Esophagus squamous epithelium (tissue), 5 donors: ENCODE results near the gene TRPV3. TPM values are rescaled to one million over a fixed set of nuclear protein-coding genes. Genes with fewer than 3 reads are reported as not detected.

ENCODE experiments used
- DNase-seq: peaks from one replicate; lab custom pipeline; 2025; lab: John Stamatoyannopoulos, UW
- H3K27ac ChIP-seq, 4 donors: fragments of 200-600 bp; sonication (generic); one replicate each; pipeline ENCODE4 v1.5.1; 2016 to 2019; ENCODE audit warnings: mild to moderate bottlenecking in 1 of 4
- H3K27me3 ChIP-seq, 4 donors: fragments of 200-600 bp; sonication (generic); 1 replicate in 3 of 4; 2 replicates in 1 of 4; pipeline versions ENCODE4 v1.5.1 to v1.6.0; 2017 to 2021; ENCODE audit warnings: antibody characterized with exemption in 1 of 4
- H3K36me3 ChIP-seq, 3 donors: fragments of 200-600 bp; sonication (generic); one replicate each; pipeline ENCODE4 v1.5.1; 2016 to 2019
- H3K4me1 ChIP-seq, 3 donors: fragments of 200-600 bp; sonication (generic); one replicate each; pipeline ENCODE4 v1.5.1; 2017 to 2019
- H3K4me3 ChIP-seq, 4 donors: fragments of 200-600 bp; sonication (generic); 1 replicate in 3 of 4; 2 replicates in 1 of 4; pipeline ENCODE4 v1.5.1; 2016 to 2019; ENCODE audit warnings: mild to moderate bottlenecking in 2 of 4, moderate library complexity in 1 of 4
- H3K9me3 ChIP-seq, 3 donors: fragments of 200-600 bp; sonication (generic); one replicate each; pipeline ENCODE4 v1.5.1; 2016 to 2019
- POLR2A ChIP-seq, 4 donors: fragments of 450-650 bp; IDR thresholded peaks; one replicate each; pipeline ENCODE4 v1.6.1; 2017; ENCODE audit warnings: antibody characterized with exemption in 4 of 4, mild to moderate bottlenecking in 4 of 4, moderate library complexity in 3 of 4
- WGBS, 2 donors: methylation state at CpG; one replicate each; pipeline ENCODE4 v1.1.5; 2018; 5-methylcytosine and 5-hydroxymethylcytosine counted together
- intact Hi-C: fragments of 100-400 bp; cut with DNase I; formaldehyde crosslinking; loops from one replicate; pipeline ENCODE4 v1.15.0; 2022
- total RNA-seq, 4 donors: library from RNA; depleted of rRNA; stranded (reverse); fragments of >200 nt; gene quantifications; one replicate each; pipeline ENCODE4 v1.1.0, GENCODE V29; 2016
- TF ChIP-seq, protein P1 (sequence below), 6 experiments: fragments of 450-650 bp in 4 of 6; fragments of 200-600 bp in 2 of 6; sonication (generic) in 2 of 6; IDR thresholded peaks; one replicate each; pipeline ENCODE4 v1.5.1; 2016 to 2019; ENCODE audit warnings: antibody characterized with exemption in 6 of 6, mild to moderate bottlenecking in 4 of 6, moderate library complexity in 4 of 6
- donor health status: DM: yes; HTN: yes; CAD: no.

The TRPV3 gene
- total RNA-seq, 4 donors from 2014 or later, result 0.76 to 1.8 (median 0.99) TPM; not detected in 1

DNA sequence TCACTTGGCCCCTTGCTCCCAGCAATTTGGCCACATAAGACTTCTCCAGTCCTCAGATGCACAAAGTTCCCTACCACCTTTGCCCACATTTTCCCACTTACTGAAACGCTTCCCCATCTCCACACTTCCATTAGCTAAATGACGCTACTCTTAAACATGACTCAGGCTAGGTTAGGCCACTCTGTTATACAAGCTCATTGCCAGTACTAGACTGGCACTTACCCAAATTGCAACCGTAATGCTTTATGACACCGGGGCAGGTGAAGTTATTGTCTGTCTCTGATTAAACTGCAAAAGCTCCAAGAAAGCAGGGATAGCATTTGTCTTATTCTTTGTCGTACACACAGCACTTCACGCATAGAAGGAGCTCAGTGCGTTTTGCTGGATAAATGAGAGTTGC, 52.6 kb downstream of the TRPV3 start:
- 92 to 94% methylated on average over 4 to 7 of the region's 7 CpGs for WGBS, 2 donors
- TF ChIP-seq, protein P1, sequence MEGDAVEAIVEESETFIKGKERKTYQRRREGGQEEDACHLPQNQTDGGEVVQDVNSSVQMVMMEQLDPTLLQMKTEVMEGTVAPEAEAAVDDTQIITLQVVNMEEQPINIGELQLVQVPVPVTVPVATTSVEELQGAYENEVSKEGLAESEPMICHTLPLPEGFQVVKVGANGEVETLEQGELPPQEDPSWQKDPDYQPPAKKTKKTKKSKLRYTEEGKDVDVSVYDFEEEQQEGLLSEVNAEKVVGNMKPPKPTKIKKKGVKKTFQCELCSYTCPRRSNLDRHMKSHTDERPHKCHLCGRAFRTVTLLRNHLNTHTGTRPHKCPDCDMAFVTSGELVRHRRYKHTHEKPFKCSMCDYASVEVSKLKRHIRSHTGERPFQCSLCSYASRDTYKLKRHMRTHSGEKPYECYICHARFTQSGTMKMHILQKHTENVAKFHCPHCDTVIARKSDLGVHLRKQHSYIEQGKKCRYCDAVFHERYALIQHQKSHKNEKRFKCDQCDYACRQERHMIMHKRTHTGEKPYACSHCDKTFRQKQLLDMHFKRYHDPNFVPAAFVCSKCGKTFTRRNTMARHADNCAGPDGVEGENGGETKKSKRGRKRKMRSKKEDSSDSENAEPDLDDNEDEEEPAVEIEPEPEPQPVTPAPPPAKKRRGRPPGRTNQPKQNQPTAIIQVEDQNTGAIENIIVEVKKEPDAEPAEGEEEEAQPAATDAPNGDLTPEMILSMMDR (IDR thresholded peaks at IDR 0.05), result no peak
- TF ChIP-seq POLR2A (IDR thresholded peaks at IDR 0.05), result no peak
- no peaks in the 10 kb centered on the region for H3K27me3 ChIP-seq

DNA sequence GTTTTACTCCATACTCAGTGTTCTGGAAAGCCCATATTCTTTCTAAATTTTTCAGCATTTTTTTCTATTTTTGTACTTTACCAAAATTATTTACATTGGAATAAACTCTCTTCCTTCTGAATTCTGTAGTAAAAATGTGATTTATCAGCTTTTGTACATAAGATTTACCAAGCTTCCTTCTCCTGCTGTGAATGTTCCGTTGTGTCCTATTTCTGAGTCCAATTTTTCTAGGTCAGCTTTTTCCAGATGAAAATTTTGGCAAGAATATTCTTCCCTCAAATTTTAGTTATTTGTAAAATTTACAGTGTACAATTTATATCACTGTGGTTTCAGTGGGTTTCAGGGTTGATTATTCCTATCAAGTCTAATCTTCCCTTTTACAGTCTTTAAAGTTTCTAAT, 54.3 kb downstream of the TRPV3 start:
- intact Hi-C loops, result no loop called here
- H3K27me3 ChIP-seq, result no peaks in the 10 kb centered on the region
- no peak overlapping the region for H3K27ac ChIP-seq
- no peaks in the 10 kb centered on the region for H3K36me3 ChIP-seq
- WGBS, 2 donors, result 55 to 67% methylated on average over 1 of the region's 1 CpG
- H3K4me1 ChIP-seq, result no peaks in the 10 kb centered on the region
- H3K4me3 ChIP-seq, result no peak overlapping the region
- TF ChIP-seq, protein P1 (IDR thresholded peaks at IDR 0.05), result no peak
- TF ChIP-seq POLR2A (IDR thresholded peaks at IDR 0.05), result no peak
- no peak for DNase-seq
- no peaks in the 10 kb centered on the region for H3K9me3 ChIP-seq

More for the DNA sequence above, 52.6 kb downstream of the TRPV3 start:
- Histone ChIP-seq H3K4me3 (no peak overlapping the region), H3K36me3 (no peaks in the 10 kb centered on the region), H3K4me1 (no peaks in the 10 kb centered on the region), H3K9me3 (no peaks in the 10 kb centered on the region), H3K27ac (no peak overlapping the region)
- intact Hi-C loops, result no loop called here
- DNase-seq, result no peak

DNA sequence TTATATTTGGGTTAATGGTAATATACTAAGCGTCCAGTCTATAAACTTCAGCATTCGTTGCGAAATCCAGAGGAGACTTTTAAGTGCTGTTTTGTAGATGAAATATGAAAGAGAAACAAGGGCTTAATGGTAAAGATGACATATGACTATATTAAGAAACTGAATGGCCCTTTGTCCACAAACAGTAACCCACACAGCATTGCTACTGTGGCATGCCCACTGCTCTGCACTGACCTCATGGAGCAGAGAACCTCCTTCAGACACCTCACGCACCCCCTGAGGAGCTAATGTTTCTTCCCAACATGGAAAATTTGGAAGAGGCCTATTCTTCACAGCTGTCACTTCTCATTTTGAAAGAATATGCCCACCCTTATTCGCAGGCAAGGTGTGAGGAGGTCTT, 55.1 kb downstream of the TRPV3 start:
- WGBS, 2 donors, result 67 to 95% methylated on average over 4 to 5 of the region's 5 CpGs
- Histone ChIP-seq H3K27ac (no peak overlapping the region), H3K9me3 (no peaks in the 10 kb centered on the region), H3K4me1 (no peaks in the 10 kb centered on the region), H3K27me3 (no peaks in the 10 kb centered on the region), H3K4me3 (no peak overlapping the region), H3K36me3 (no peaks in the 10 kb centered on the region)
- intact Hi-C loops, result no loop called here
- no peak for DNase-seq
- TF ChIP-seq POLR2A (IDR thresholded peaks at IDR 0.05), result no peak
- TF ChIP-seq, protein P1 (IDR thresholded peaks at IDR 0.05), result no peak

DNA sequence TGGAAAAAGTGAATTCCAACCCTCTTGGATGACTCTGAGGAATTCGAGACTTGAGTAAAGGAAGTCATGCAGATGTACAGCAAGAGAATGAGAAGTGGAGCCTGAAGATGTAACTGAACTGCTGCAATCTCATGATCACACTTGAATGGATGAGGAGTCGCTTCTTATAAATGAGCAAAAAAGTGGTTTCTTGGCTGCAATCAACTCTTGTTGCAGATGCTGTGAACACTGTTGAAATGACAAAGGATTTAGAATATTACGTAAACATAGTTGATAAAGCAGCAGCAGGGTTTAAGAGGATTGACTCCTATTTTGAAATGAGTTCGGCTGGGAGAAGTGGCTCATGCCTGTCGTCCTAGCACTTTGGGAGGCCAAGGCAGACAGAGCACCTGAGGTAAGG, 56.3 kb downstream of the TRPV3 start:
- TF ChIP-seq, protein P1 (IDR thresholded peaks at IDR 0.05), result no peak
- TF ChIP-seq POLR2A (IDR thresholded peaks at IDR 0.05), result no peak
- H3K27me3 ChIP-seq, result no peaks in the 10 kb centered on the region
- no peaks in the 10 kb centered on the region for H3K4me1 ChIP-seq
- no peak for DNase-seq
- no peaks in the 10 kb centered on the region for H3K9me3 ChIP-seq
- no peaks in the 10 kb centered on the region for H3K36me3 ChIP-seq
- intact Hi-C loops, result no loop called here
- peak overlapping the region in 2 of 4 donors; percentile 4 to 49 for H3K27ac ChIP-seq
- no peak overlapping the region for H3K4me3 ChIP-seq
- WGBS, 2 donors, result 56% methylated on average over 5 of the region's 5 CpGs

- DNase-seq, result no peak
Measured at GRCh38 chr17:3497101-3497500, 60.5 kb downstream of the TRPV3 start.

More at GRCh38 chr17:3497101-3497500, 60.5 kb downstream of the TRPV3 start:
- H3K4me3 ChIP-seq, result no peak overlapping the region
- no peaks in the 10 kb centered on the region for H3K9me3 ChIP-seq
- peaks cover 0 to 4% (median 0%) of the 10 kb centered on the region in 3 donors for H3K36me3 ChIP-seq
- H3K27ac ChIP-seq, result no peak overlapping the region
- H3K4me1 ChIP-seq, result no peaks in the 10 kb centered on the region
- WGBS, 2 donors, result 45 to 69% methylated on average over 4 to 7 of the region's 7 CpGs
- H3K27me3 ChIP-seq, result no peaks in the 10 kb centered on the region
- intact Hi-C loops, result no loop called here
- TF ChIP-seq, protein P1 (IDR thresholded peaks at IDR 0.05), result no peak
- no peak for TF ChIP-seq POLR2A (IDR thresholded peaks at IDR 0.05)
